CD4-positive, alpha-beta T cell (primary cell): ENCODE results near the gene YPEL1. TPM values are rescaled to one million over a fixed set of nuclear protein-coding genes. Genes with fewer than 3 reads are reported as not detected.

Source experiments
- ATAC-seq: fragments of 200-7000 bp; cut with Tn5 transposase; one replicate; pipeline ENCODE4 v1.10.0; 2022; ENCODE audit warnings: mild to moderate bottlenecking; ENCODE audit not compliant: poor library complexity
- CTCF ChIA-PET: fragments of 350-600 bp; sonication (Branson Sonifier 250); formaldehyde crosslinking; loops from one replicate; lab custom pipeline; 2021; ENCODE audit warnings: antibody characterized with exemption, inconsistent platforms; lab: Charles Lee
- POLR2A ChIA-PET: fragments of 350-600 bp; sonication (Branson Sonifier 250); formaldehyde crosslinking; loops from one replicate; lab custom pipeline; 2021; ENCODE audit warnings: antibody characterized with exemption, inconsistent platforms; lab: Charles Lee
- DNase-seq, 14 experiments: peaks; one replicate each; pipeline ENCODE4 v3.0.0-alpha.2; 2013 to 2020; ENCODE audit warnings: mixed read lengths in 2 of 14
- H3K27ac ChIP-seq, 2 donors: one replicate each; pipeline versions ENCODE4 v1.5.1 to v1.7.0; 2013; ENCODE audit warnings: low read length in 2 of 2, low read depth in 1 of 2, mild to moderate bottlenecking in 1 of 2
- H3K27me3 ChIP-seq, 2 experiments: 1 replicate in 1 of 2; 2 replicates in 1 of 2; pipeline versions ENCODE4 v1.6.1 to v1.7.0; 2013; ENCODE audit warnings: low read length in 2 of 2, control low read depth in 1 of 2, mild to moderate bottlenecking in 1 of 2, moderate library complexity in 1 of 2; ENCODE audit not compliant: insufficient read depth in 2 of 2, control insufficient read depth in 1 of 2
- H3K36me3 ChIP-seq: one replicate; pipeline ENCODE4 v1.6.1; 2013; ENCODE audit warnings: low read length, control low read depth; ENCODE audit not compliant: insufficient read depth
- H3K4me1 ChIP-seq: one replicate; pipeline ENCODE4 v1.6.1; 2013; ENCODE audit warnings: low read length, control low read depth; ENCODE audit not compliant: insufficient read depth
- H3K4me3 ChIP-seq: one replicate; pipeline ENCODE4 v1.5.1; 2013; ENCODE audit warnings: mild to moderate bottlenecking, low read length, moderate library complexity
- H3K9me3 ChIP-seq, 2 experiments: 1 replicate in 1 of 2; 2 replicates in 1 of 2; pipeline versions ENCODE4 v1.6.1 to v1.7.0; 2013; ENCODE audit warnings: low read length in 2 of 2, mild to moderate bottlenecking in 2 of 2, control low read depth in 1 of 2, moderate library complexity in 1 of 2; ENCODE audit not compliant: control insufficient read depth in 1 of 2, insufficient read depth in 1 of 2
- H3K27ac Mint-ChIP-seq: one replicate; pipeline ENCODE4 v1.8.0; 2020; ENCODE audit warnings: mixed read lengths
- H3K27me3 Mint-ChIP-seq: one replicate; pipeline ENCODE4 v1.8.0; 2021; ENCODE audit warnings: mixed read lengths
- H3K36me3 Mint-ChIP-seq: one replicate; pipeline ENCODE4 v1.8.0; 2021; ENCODE audit warnings: low read depth, mixed read lengths
- H3K4me1 Mint-ChIP-seq: one replicate; pipeline ENCODE4 v1.8.0; 2021; ENCODE audit warnings: low read depth, mixed read lengths
- H3K4me3 Mint-ChIP-seq: one replicate; pipeline ENCODE4 v1.8.0; 2020; ENCODE audit warnings: mild to moderate bottlenecking, mixed read lengths
- H3K9me3 Mint-ChIP-seq: one replicate; pipeline ENCODE4 v1.8.0; 2020; ENCODE audit warnings: mixed read lengths
- intact Hi-C, 2 experiments: fragments of 100-400 bp; cut with DNase I in 1 of 2; cut with micrococcal nuclease in 1 of 2; formaldehyde crosslinking; loops; one replicate each; pipeline versions ENCODE4 v1.15.1 to v1.9.0; 2023 to 2025; cut with DNase I, micrococcal nuclease
- total RNA-seq, 174 experiments: library from RNA in 2 of 174; stranded (reverse) in 2 of 174; gene quantifications; one replicate each; pipeline ENCODE4 v1.2.3 and lab custom pipeline; 2021 to 2026
- TF ChIP-seq, protein P1 (sequence below): fragments of 200-600 bp; IDR thresholded peaks from one replicate; pipeline ENCODE4 v1.8.0; 2022; ENCODE audit warnings: antibody characterized with exemption, mild to moderate bottlenecking

The YPEL1 gene
- total RNA-seq, 2 experiments from 2014 or later, result 2.3 to 2.6 TPM

- ATAC-seq, result no peak
- no peak overlapping the region for H3K27ac ChIP-seq
- peaks cover 29% of the 10 kb centered on the region for H3K4me1 ChIP-seq
- no peaks in the 10 kb centered on the region for H3K9me3 ChIP-seq
- ChIA-PET CTCF (interaction anchor here (1.4 to 1.7 kb wide), 3 partner anchors 10 to 15 kb away, joined by 4 to 7 read pairs (median 5); partner anchors contain the start of gene SDF2L1), POLR2A (interaction anchor here (1.3 to 2.4 kb wide), 2 partner anchors 15 to 28 kb away, joined by 5 to 11 read pairs; partner anchors contain the start of gene SDF2L1)
- Mint-ChIP-seq H3K9me3 (no peaks in the 10 kb centered on the region), H3K36me3 (no peaks in the 10 kb centered on the region), H3K27me3 (no peaks in the 10 kb centered on the region), H3K27ac (no peak overlapping the region), H3K4me1 (peaks cover 16% of the 10 kb centered on the region), H3K4me3 (peak overlapping the region; percentile 69)
- intact Hi-C loops, result loop anchor here in 1 of 2 experiments (1.0 to 2.0 kb wide), 2 partner anchors 8 to 14 kb away; partner anchors contain the start of gene SDF2L1
- no peaks in the 10 kb centered on the region for H3K36me3 ChIP-seq
- DNase-seq, result no peak
- H3K4me3 ChIP-seq, result peak overlapping the region; percentile 24
- no peaks in the 10 kb centered on the region for H3K27me3 ChIP-seq
- TF ChIP-seq, protein P1, sequence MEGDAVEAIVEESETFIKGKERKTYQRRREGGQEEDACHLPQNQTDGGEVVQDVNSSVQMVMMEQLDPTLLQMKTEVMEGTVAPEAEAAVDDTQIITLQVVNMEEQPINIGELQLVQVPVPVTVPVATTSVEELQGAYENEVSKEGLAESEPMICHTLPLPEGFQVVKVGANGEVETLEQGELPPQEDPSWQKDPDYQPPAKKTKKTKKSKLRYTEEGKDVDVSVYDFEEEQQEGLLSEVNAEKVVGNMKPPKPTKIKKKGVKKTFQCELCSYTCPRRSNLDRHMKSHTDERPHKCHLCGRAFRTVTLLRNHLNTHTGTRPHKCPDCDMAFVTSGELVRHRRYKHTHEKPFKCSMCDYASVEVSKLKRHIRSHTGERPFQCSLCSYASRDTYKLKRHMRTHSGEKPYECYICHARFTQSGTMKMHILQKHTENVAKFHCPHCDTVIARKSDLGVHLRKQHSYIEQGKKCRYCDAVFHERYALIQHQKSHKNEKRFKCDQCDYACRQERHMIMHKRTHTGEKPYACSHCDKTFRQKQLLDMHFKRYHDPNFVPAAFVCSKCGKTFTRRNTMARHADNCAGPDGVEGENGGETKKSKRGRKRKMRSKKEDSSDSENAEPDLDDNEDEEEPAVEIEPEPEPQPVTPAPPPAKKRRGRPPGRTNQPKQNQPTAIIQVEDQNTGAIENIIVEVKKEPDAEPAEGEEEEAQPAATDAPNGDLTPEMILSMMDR, result no peak
Measured at GRCh38 chr22:21657020-21657359, 78.6 kb downstream of the YPEL1 start.

DNA sequence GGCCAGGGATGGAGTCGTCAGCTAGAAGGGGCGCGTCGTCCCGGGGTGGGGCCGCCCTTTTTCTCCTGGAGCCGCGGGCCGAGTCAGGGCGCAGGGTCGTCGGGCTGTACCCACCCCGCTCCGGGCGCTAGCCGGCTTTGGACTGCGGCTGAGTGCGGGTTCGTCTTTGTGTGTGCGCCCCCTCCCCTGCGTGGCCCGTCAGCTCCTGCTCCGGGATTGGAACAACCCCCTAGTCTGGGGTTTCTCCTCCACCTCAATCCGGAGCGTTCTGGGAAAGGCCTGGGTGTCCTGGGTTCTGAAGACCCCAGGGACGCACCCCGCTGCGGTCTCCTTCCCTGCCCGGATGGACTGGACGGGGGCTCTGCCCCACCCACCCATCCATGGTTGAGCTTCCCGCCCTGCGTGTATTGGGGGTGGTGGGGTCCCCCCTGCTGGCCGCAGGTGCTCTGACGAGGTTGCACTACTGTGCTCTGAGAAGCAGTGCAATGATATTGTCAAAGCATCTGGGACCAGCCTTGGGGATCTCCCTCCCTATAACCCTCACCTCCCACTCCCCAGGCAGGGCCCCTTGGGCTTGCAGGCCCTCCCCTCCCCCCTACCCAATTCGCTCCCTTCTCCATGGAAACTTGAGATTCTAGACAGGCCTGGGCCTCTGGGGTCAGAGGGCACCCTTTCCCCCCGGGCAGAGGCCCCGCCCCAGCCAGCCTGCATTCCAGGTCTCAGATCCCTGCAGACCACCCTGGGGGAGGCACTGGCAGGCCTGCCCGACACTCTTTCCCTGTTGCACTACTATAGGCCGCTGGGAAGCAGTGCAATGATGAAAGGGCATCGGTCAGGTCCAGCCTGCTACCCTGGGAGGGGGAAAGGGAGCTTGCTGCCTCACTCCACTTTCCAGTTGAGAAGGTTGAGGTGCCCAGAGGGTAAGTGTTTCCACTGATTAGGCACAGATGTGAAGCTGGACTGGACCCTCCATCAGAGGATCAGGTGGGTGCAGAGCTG is 82.7 kb downstream of the YPEL1 start:
- ChIA-PET CTCF (interaction anchor here (1.1 to 1.4 kb wide), 2 partner anchors 10 to 24 kb away, joined by 3 to 5 read pairs; no protein-coding TSS in a partner anchor), POLR2A (interaction anchor here (2.1 to 4.4 kb wide), 2 partner anchors 11 to 24 kb away, joined by 10 to 32 read pairs; partner anchors contain the start of gene SDF2L1)
- Histone ChIP-seq H3K4me3 (peak overlapping the region; percentile 65), H3K27ac (no peak overlapping the region), H3K9me3 (no peaks in the 10 kb centered on the region), H3K4me1 (peaks cover 35% of the 10 kb centered on the region), H3K27me3 (no peaks in the 10 kb centered on the region), H3K36me3 (peaks cover 8% of the 10 kb centered on the region)
- H3K36me3 Mint-ChIP-seq, result peaks cover 4% of the 10 kb centered on the region
- intact Hi-C loops, result no loop called here
- TF ChIP-seq, protein P1, result no peak
- no peak overlapping the region for H3K27ac Mint-ChIP-seq
- H3K4me3 Mint-ChIP-seq, result peak overlapping the region; percentile 45
- H3K27me3 Mint-ChIP-seq, result no peaks in the 10 kb centered on the region
- DNase-seq (peak in 1 of 14 experiments; percentile 40), ATAC-seq (no peak)
- no peaks in the 10 kb centered on the region for H3K9me3 Mint-ChIP-seq
- peaks cover 35% of the 10 kb centered on the region for H3K4me1 Mint-ChIP-seq

GRCh38 chr22:21652010-21652546 is 83.5 kb downstream of the YPEL1 start:
- Histone ChIP-seq H3K36me3 (peaks cover 12% of the 10 kb centered on the region), H3K27me3 (no peaks in the 10 kb centered on the region), H3K4me1 (peaks cover 32% of the 10 kb centered on the region), H3K27ac (no peak overlapping the region), H3K4me3 (peak overlapping the region; percentile 65), H3K9me3 (no peaks in the 10 kb centered on the region)
- ATAC-seq (peak; percentile 98), DNase-seq (peak; percentile 61 to 89 (median 74))
- CTCF ChIA-PET, result interaction anchor here (1.0 to 1.4 kb wide), 2 partner anchors 9 to 10 kb away, joined by 4 to 5 read pairs; partner anchors contain the start of gene SDF2L1
- POLR2A ChIA-PET, result interaction anchor here (2.1 to 4.4 kb wide), 2 partner anchors 10 to 23 kb away, joined by 10 to 32 read pairs; partner anchors contain the start of gene SDF2L1
- no peaks in the 10 kb centered on the region for H3K9me3 Mint-ChIP-seq
- peaks cover 4% of the 10 kb centered on the region for H3K36me3 Mint-ChIP-seq
- H3K27me3 Mint-ChIP-seq, result no peaks in the 10 kb centered on the region
- TF ChIP-seq, protein P1, result no peak
- H3K4me1 Mint-ChIP-seq, result peaks cover 33% of the 10 kb centered on the region
- H3K4me3 Mint-ChIP-seq, result peak overlapping the region; percentile 87
- H3K27ac Mint-ChIP-seq, result no peak overlapping the region
- intact Hi-C loops, result no loop called here
